HG03039 (cell line): ENCODE data around the gene PRKAR1B.
"Not testable (repeated sequence)": the region's sequence is repeated elsewhere in the genome, so short reads cannot be mapped to it uniquely, and the experiment has no call there.

Source experiments
- ATAC-seq: cut with Tn5 transposase; IDR thresholded peaks from one replicate; pipeline ENCODE4 v1.9.1; 2021; ENCODE audit warnings: mild to moderate bottlenecking, moderate library complexity; ENCODE audit not compliant: unreplicated experiment

The PRKAR1B gene

DNA sequence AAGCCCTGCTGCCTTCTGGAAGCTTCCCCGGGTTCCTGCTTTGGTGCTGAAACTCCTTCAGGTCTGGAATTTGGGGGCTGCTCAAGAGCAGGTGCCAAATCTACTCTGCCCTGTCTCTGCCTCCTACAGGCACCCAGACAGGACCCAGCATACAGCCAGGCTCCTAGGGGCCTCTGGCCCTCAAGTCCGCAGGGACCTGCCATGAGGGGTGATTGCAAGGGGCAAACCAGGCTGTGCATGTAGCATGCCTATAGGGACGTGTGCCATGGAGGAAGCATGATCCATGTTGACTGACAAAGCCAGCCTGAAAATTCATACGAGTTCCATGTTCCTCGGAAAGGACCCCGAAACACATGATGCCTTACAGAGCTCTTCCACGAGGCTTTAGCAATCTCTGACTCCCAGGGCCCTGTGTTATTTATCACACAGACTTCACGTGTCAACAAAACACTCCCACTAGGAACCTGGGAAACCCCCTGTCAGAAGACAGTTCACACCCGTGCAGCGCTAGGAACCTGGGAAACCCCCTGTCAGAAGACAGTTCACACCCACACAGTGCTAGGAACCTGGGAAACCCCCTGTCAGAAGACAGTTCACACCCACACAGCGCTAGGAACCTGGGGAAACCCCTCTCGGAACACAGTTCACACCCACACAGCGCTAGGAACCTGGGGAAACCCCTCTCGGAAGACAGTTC is 75.9 kb downstream of the PRKAR1B start:
- ATAC-seq, result no peak

DNA sequence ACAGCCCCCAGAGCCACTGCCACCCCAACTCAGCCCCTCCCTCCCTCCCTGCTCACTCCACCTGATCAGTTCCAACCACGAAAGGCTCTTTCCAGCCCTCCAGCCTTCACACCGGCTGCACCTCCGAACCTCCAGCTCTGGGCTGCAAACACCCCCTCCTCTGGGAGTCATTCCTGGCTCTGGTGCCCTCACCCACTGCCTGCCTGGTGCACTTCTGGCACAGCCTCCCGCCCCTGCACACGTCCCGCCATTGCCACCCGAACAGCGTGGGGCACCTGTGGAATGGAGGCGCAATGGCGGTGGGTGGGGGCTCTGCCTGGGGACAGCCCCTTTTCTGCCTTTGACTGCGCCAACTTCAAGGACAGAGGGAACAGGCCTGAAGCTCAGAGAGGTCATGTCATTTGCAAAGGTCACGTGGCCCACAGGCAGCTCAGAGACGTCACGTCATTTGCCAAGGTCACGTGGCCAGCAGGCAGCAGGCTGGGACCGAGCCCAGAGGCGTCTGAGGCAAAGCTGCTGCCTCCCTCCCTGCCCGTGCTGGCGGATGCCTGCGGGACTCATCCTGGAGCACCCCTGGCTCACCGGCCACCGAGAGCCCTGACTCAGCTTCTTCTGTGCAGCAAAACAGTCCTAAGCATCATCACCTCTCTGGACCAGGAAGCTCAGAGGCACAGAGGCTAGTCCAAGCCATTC is 76.6 kb downstream of the PRKAR1B start:
- no peak for ATAC-seq

DNA sequence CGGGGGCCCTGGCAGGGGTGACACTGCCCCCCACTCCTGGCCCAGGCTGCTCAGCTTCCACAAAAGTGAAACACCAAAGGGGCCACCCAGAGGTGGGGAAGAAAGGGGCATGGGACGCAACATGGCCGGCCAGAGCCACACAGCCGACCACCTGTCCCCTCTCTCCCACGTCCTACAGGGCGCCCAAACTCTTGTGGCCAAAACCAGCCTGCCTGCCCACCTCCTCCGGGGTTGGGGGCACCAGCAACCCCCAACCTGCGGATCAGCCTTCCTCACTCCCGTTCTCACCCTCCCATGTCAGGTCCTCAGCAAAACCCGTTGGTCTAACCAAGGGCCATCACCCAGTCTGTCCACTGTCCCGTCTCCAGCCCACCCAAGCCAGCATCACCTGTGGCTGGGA is 80.1 kb downstream of the PRKAR1B start:
- ATAC-seq, result no peak

DNA sequence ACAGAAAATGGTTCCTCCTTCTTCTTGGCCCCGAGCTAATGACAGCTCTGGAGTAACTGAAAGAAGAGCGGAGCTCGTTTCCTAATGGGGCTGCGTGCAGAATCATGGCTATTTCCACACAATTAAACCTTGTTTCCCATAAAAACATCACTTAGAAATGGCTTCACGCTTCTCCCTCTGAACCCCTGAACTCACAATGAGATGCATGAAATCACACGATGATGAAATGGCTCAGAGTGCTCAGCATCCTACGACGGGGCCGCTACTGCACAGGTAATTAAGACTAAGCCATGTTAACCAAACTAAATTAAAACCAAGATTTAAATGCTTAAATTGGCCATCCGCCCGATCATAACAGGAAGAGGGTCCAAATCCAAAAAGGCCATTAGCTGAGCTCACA is 80.6 kb downstream of the PRKAR1B start:
- no peak for ATAC-seq

DNA sequence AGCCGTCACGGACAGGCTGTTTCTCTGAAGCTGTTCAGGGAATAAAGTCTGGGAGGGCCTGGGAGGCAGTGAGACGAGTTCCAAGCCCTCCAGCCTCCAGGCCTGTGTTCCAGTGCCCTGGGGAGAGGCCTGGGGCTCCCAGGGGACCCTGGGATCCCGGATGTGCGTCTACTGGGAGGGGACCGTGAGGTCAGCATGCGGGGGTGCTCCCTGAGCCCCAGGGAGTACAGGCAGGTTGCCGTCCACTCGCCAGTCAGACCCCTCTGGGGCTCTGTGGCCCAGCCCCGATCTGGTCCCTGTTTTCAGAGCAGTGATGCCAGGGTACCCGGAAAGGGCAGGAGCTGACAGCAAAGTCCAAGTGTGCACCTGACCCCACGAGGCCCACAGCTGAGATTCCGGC is 81.5 kb downstream of the PRKAR1B start:
- ATAC-seq, result no peak

DNA sequence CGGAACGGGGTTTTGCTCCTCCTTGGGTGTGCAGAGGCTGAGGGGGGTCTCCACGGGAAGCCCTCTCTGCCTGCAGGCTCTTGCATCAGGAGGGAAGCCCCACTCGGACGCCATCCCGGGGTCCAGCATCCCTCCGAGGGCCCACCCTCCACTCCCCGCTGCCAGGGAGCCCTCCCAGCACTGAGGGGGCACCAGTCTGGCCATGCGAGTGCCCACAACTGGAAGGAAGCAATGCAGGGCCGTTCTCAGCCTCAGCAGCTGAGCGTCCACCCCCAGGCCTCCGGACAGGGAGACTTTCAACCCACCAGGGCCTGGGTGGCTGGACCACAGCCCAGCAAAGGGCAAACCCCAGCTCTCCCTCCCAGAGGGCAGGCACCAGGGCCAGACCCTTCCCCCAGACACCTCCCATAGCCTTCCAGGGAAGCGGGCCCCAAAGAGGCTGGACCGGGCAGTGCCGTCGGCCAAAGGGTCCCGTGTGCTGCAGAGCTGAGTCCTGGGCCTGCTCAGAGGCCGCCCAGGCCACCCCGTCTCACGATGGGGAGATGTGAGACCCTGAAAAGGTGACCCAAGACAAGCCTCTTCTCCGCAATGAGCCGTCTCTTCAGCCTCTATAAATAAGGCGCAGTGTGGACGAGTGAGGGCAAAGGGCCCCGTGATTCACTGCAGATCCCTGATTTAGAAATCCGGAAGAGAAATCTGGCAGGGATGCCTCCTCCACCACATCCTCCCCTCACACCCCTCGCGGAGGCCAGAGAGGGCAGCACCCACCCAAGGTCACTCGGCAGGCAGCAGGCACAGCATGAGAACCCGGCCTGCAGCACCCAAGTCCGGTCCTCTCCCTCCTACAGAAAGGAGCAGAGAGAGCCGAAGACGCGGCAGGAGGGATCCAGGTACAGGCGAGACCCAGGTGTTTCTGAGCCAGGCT is 82.4 kb downstream of the PRKAR1B start:
- no peak for ATAC-seq

DNA sequence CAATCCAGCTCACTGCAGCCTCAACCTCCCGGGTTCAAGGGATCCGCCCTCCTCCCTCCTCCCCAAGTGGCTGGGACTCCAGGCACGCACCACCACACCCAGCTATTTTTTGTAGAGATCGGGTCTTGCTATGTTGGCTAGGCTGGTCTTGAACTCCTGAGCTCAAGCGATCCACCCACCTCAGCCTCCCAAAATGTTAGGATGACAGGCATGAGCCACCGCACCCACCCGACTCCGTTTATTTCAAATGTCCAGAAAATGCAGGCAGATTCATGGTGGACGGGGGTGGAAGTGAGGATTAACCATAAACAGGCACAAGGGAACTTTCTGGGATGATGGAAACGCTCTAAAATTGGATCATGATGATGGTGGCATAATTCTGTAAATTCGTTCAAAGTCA is 85.1 kb downstream of the PRKAR1B start:
- ATAC-seq, result no peak

DNA sequence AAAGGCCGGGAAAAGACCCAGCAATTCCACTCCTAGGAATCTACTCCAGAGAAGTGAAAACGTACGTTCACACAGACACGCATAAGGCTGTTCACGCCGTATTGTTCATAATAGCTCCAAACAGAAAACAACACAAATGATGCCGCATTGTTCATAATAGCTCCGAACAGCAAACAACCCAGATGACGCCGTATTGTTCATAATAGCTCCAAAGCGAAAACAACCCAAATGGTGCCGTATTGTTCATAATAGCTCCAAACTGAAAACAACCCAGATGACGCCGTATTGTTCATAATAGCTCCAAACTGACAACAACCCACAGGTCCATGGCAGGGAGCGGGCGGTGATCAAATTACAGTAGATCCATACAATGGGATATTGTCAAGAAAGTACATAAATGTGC is 85.8 kb downstream of the PRKAR1B start:
- no peak for ATAC-seq

DNA sequence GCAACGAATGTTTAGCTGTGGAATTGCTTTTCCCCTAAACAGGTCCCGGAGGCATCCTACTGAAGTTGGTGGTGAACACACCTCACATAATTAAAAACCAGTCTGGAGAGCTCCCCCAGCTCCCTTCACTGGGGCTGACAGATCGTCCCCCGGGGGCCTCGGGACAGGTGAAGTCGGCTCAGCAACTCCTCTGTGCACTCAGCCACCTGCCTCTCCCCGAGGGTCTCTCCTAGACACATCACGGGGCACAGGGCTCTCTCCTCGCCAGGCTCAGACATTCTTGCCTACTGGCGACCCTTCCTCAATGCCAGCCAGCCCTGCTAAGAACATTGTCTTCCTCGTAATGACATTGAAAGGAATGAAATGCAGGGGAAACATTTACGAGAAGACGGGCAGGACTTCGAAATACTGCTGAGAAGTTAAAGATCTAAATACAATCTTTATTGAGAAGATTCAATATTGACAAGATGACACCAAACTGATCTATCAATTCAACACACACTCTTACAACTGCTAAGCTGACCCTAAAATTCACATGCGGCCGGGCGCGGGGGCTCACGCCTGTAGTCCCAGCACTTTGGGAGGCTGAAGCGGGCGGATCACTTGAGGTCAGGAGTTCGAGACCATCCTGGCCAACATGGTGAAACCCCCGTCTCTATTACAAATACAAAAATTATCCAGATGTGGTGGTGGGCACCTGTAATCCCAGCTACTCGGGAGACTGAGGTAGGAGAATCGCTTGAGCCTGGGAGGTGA is 88.6 kb downstream of the PRKAR1B start:
- ATAC-seq, result no peak

DNA sequence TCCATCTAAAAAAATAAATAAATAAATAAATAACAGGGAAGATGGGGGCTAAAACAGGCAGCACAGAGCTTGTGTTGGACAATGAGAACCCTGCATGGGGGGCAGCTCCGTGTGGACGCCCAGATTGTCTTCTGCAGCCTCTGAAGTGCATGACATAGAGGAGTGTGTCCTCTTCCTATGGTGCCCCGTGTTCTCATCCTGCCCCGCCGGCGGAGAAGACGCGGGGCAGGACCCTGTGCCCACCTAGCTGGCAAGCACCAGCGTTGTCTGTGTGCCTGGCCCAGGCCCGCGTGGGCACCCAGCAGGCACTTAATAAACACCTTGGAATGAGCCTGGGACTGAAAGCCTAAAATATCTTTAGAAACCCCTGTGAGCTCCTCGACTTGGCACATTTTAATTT is 89.3 kb downstream of the PRKAR1B start:
- ATAC-seq, result no peak

DNA sequence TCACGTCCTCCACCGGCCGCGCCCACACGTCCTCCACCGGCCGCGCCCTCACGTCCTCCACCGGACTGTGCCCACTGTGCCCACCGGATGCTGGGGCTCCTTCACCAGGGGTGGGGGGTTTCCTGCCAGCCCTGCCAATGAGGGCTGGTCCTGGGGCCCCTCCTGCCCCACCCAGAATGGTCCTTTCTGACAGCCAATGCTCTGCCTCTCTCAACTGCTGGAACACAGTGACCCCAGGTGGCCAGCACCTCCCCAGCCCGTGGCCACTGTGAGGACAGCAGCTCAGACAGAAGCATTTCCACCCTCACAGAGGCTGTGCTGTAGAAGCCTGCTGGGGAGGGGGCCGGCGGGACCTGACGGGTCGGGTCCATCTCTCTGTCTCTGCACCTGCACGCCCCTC is 90.7 kb downstream of the PRKAR1B start:
- ATAC-seq, result no peak

DNA sequence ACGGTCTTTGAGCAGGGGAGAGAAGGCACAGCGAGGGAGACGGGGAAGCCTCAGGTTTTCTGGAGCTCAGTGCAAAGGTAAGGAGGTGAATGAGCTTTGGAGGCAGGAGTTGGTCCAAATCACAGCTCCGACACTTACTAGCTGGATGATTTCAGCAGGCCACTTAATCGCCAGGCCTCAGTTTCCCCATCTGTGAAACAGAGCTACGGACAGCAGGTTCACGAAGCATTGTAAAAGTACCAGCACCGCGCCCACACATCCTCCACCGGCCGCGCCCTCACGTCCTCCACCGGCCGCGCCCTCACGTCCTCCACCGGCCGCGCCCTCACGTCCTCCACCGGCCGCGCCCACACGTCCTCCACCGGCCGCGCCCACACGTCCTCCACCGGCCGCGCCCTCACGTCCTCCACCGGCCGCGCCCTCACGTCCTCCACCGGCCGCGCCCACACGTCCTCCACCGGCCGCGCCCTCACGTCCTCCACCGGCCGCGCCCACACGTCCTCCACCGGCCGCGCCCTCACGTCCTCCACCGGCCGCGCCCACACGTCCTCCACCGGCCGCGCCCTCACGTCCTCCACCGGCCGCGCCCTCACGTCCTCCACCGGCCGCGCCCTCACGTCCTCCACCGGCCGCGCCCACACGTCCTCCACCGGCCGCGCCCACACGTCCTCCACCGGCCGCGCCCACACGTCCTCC is 91.2 kb downstream of the PRKAR1B start:
- not testable (repeated sequence) for ATAC-seq

DNA sequence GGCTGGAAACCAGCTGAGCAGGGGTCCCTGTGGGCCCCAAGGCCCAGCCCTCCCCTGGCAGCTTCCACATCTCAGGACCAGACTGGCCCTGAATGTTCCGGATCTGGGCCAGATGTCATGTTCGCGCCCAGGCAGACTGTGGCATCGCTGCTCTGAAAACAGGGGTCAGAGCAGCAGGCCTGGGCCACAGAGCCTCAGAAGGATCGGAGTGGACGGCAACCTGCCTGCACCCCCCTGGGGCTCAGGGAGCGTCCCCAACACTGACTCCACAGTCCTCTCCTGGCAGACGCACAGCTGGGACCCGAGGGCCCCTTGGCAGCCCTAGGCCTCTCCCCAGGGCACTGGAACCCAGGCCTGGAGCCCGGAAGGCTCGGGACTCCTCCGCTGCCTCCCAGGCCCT is 91.9 kb downstream of the PRKAR1B start:
- ATAC-seq, result no peak

DNA sequence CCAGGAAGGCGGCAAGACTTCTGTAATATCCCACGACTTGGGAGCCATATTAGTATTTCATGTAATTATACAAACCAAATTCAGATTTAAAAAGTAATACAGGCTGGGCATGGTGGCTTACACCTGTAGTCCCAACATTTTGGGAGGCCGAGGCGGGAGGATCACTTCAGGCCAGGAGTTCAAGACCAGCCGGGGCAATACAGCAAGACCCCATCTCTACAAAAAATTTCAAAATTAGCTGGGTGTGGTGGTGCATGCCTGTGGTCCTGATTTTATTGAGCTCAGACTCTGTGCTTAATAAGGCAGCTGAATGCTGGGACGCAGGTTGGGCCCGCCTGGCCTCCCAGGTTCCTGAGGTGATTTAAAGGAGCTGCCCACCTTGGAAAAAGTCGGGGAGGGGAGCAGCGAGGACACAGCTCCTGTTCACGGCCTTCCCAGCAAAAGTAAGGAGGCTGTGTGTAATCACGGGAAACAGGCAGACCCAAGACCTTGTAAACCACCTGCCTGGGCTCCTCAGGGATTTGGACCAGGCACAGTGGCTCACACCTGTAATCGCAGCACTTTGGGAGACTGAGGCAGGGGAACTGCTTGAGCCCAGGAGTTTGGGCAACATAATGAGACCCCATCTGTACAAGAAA is 93.6 kb downstream of the PRKAR1B start:
- ATAC-seq, result no peak

DNA sequence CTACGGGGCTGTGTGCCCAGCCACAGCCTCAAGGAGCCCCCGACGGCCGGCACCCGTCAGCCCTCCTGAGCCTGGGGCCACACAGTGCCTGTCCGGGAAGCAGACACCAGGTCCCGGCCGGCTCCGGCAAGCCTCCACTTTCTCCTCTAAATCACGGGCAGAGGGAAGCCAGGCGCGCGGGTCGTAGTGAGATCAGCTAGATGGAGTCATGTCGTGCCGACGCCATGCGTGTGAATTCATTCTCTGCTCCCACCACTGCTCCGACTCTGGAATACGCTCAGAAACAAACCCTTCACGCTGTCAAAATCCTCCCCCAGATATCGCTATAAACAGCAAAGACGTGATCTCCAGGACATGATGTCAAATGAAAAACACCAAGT is 94.3 kb downstream of the PRKAR1B start:
- no peak for ATAC-seq

DNA sequence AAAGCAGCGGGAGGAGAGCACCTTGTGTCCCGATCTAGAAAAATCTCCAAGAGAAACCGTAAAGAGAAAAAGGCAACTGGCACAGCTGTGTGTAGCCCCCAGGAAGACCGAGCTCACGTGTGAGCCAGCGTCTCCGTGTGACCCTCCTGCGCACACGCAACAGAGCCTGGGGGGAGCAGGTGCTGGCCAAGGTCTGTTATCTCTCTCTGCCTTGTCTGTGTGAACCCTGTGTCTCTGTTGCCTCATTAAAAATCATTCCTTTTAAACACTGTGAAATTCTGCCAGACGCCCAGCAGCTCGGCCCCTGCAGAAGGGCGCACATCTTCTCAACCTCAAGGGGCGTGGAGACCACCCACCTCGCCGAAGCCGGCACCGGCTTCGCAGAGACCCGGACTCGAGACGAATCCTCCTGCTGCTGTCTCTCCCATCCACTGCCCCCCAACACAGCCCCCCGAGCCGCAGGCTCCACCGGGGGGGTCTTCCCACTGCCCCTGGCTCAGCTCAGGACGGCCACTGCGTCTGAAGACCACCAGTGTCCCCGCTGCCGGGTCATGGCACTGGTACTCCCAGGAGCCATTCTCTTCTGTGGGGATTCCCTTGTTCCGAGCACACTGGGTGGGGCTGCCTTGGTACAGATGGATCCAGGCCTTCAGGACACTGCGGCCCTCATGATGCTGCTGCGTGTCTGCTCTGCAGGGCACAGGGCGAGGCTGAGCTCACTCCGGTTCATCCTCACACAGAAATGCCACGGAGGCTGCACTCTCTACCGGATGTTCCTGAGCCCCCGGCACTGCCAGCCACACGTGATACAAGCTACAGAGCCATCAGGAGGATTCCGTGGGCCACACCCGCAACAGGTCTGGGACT is 94.9 kb downstream of the PRKAR1B start:
- ATAC-seq, result no peak

DNA sequence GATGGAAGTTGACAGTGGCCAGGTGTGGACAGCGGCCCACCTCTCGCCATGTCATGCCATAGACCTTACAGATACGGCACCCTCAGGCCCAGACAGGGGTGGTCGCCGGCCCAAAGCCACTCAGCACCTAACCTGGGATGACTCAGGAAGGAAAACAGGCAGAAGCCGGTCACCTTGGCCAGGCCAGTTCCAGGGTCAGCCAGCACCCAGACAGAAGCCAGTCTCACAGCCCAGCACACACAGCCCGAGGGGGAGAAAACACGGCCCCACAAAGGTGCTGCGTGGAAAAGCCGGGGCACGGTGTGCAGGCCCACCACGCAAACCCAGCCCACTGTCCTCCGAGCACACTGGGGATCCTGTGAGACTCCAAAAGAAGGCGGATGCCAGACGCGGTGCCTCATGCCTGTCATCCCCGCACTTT is 95.8 kb downstream of the PRKAR1B start:
- no peak for ATAC-seq

DNA sequence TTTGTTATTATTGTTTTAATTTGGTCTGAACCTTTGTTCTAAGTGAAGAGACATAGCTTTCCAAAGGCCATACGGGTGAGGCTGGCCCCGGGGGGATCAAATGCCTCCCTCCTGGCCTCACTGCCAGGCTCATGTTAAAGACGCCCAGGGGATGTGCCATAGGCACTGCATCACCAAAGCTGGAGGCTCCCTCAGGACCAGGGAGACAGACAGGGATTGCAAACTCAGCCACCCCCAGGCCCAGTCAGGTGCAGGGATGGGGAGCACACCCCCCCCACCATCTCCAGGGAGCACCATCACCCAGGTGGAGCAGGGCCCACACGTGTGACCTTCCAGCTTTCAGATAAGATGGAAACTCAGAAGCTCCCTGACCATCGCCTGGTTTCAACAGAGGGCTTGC is 96.5 kb downstream of the PRKAR1B start:
- ATAC-seq, result no peak

DNA sequence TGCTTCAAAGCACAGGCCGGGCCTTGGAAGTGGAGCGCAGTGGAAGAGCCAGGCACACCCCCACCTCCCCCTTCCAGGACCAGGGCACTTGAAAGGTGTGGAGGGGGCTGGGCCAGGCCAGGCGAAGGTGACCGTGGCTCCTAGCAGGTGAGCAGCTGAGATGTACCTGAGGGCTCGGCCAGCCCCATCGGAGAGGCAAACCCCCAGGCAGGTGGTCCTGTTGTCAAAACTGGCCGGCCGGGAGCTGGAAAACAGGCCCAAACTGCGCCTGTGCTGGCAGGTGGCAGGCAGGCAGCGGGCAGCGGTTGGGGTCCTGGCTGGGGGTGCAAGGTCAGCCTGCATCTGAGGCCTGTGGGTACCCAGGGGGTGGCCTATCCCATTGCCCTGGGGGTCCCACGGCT is 97.0 kb downstream of the PRKAR1B start:
- ATAC-seq, result no peak
